Liver (tissue), 9 donors: ENCODE data around the gene ARHGDIA. TPM values are rescaled to one million over a fixed set of nuclear protein-coding genes. Genes with fewer than 3 reads are reported as not detected.
A peak's percentile ranks its signal among the peaks of the same experiment; 100 is the strongest.

Experiments used
- DNase-seq: peaks from one replicate; pipeline ENCODE4 v3.0.0-alpha.2; 2017; ENCODE audit warnings: low spot score
- H3K27ac ChIP-seq, 2 donors: one replicate each; pipeline ENCODE4 v1.7.0; 2013; ENCODE audit warnings: inconsistent platforms in 2 of 2, low read length in 2 of 2, control low read depth in 1 of 2, low read depth in 1 of 2, mild to moderate bottlenecking in 1 of 2
- H3K27me3 ChIP-seq, 4 donors: one replicate each; pipeline versions ENCODE4 v1.6.1 to v1.7.0; 2013; ENCODE audit warnings: low read length in 3 of 4, inconsistent platforms in 1 of 4, mild to moderate bottlenecking in 1 of 4, moderate library complexity in 1 of 4; ENCODE audit not compliant: control insufficient read depth in 4 of 4, insufficient read depth in 4 of 4
- H3K36me3 ChIP-seq, 4 donors: one replicate each; pipeline versions ENCODE4 v1.6.1 to v1.7.0; 2013; ENCODE audit warnings: low read length in 3 of 4, mild to moderate bottlenecking in 3 of 4, low read depth in 1 of 4, moderate library complexity in 1 of 4; ENCODE audit not compliant: control insufficient read depth in 4 of 4, insufficient read depth in 3 of 4
- H3K4me1 ChIP-seq, 4 donors: one replicate each; pipeline versions ENCODE4 v1.6.1 to v1.7.0; 2013; ENCODE audit warnings: low read length in 3 of 4, mild to moderate bottlenecking in 3 of 4, moderate library complexity in 1 of 4; ENCODE audit not compliant: control insufficient read depth in 4 of 4, insufficient read depth in 4 of 4
- H3K4me3 ChIP-seq, 3 donors: one replicate each; pipeline versions ENCODE4 v1.6.1 to v1.7.0; 2013; ENCODE audit warnings: low read length in 3 of 3, control low read depth in 1 of 3, low read depth in 1 of 3, mild to moderate bottlenecking in 1 of 3
- H3K9ac ChIP-seq, 2 donors: one replicate each; pipeline ENCODE4 v1.7.0; 2013; ENCODE audit warnings: low read length in 2 of 2, mild to moderate bottlenecking in 2 of 2, moderate library complexity in 2 of 2, control low read depth in 1 of 2, low read depth in 1 of 2
- H3K9me3 ChIP-seq, 4 donors: one replicate each; pipeline versions ENCODE4 v1.6.1 to v1.7.0; 2013; ENCODE audit warnings: low read length in 3 of 4; ENCODE audit not compliant: control insufficient read depth in 4 of 4
- ATF3 ChIP-seq: IDR thresholded peaks from 2 replicates; pipeline ENCODE4 v1.6.1; 2016; ENCODE audit warnings: antibody characterized with exemption
- CTCF ChIP-seq: fragments of 150-350 bp; IDR thresholded peaks from 2 replicates; pipeline ENCODE4 v1.5.1; 2017; ENCODE audit warnings: improper control_type of control experiment, low read depth, low read length; ENCODE audit not compliant: missing input control
- EGR1 ChIP-seq, 2 donors: IDR thresholded peaks; 2 replicates each; pipeline ENCODE4 v1.6.1; 2016 to 2018; ENCODE audit warnings: antibody characterized with exemption in 2 of 2, low read depth in 2 of 2
- FOXA1 ChIP-seq: IDR thresholded peaks from 2 replicates; pipeline ENCODE4 v1.6.1; 2016; ENCODE audit warnings: antibody characterized with exemption
- GABPA ChIP-seq, 2 donors: IDR thresholded peaks in 1 of 2; conservative IDR thresholded peaks in 1 of 2; 2 replicates each; pipeline ENCODE4 v1.6.1; 2016; ENCODE audit warnings: antibody characterized with exemption in 2 of 2, mild to moderate bottlenecking in 1 of 2, moderate library complexity in 1 of 2
- HNF4A ChIP-seq, 2 donors: conservative IDR thresholded peaks; 2 replicates each; pipeline ENCODE4 v1.6.1; 2016; ENCODE audit warnings: antibody characterized with exemption in 2 of 2, mild to moderate bottlenecking in 2 of 2
- HNF4G ChIP-seq: IDR thresholded peaks from 2 replicates; pipeline ENCODE4 v1.6.1; 2016; ENCODE audit warnings: antibody characterized with exemption
- JUND ChIP-seq, 2 donors: IDR thresholded peaks; 2 replicates each; pipeline ENCODE4 v1.6.1; 2016; ENCODE audit warnings: antibody characterized with exemption in 2 of 2
- MAX ChIP-seq: IDR thresholded peaks from 2 replicates; pipeline ENCODE4 v1.6.1; 2016; ENCODE audit warnings: antibody characterized with exemption
- NR2F2 ChIP-seq: IDR thresholded peaks from 2 replicates; pipeline ENCODE4 v1.6.1; 2016; ENCODE audit warnings: antibody characterized with exemption
- RAD21 ChIP-seq, 2 donors: IDR thresholded peaks; 2 replicates each; pipeline ENCODE4 v1.6.1; 2016; ENCODE audit warnings: antibody characterized with exemption in 2 of 2, mild to moderate bottlenecking in 2 of 2
- RXRA ChIP-seq, 2 donors: IDR thresholded peaks; 2 replicates each; pipeline ENCODE4 v1.6.1; 2017 to 2018; ENCODE audit warnings: antibody characterized with exemption in 2 of 2, mild to moderate bottlenecking in 1 of 2
- SP1 ChIP-seq: IDR thresholded peaks from 2 replicates; pipeline ENCODE4 v1.6.1; 2018; ENCODE audit warnings: antibody characterized with exemption, mild to moderate bottlenecking
- TAF1 ChIP-seq: conservative IDR thresholded peaks from 2 replicates; pipeline ENCODE4 v1.6.1; 2016; ENCODE audit warnings: antibody characterized with exemption, mild to moderate bottlenecking
- YY1 ChIP-seq: IDR thresholded peaks from 2 replicates; pipeline ENCODE4 v1.6.1; 2016; ENCODE audit warnings: antibody characterized with exemption, mild to moderate bottlenecking
- ZBTB33 ChIP-seq: IDR thresholded peaks from 2 replicates; pipeline ENCODE4 v1.6.1; 2016; ENCODE audit warnings: antibody characterized with exemption
- WGBS: extraction: QIAGEN DNeasy Blood & Tissue Kit; methylation state at CpG from one replicate; pipeline ENCODE4 v1.1.7; 2013; 5-methylcytosine and 5-hydroxymethylcytosine counted together
- polyA plus RNA-seq, 2 donors: library from polyadenylated mRNA; stranded (reverse) in 1 of 2; unstranded in 1 of 2; fragments of 200-250 nt in 1 of 2; fragments of >200 nt in 1 of 2; fragmentation: Nextera tagmentation in 1 of 2; extraction: Ambion mirVana in 1 of 2; gene quantifications; one replicate each; pipeline versions ENCODE4 v1.2.1 to v1.2.3, GENCODE V29; 2013 to 2015
- total RNA-seq, 2 donors: library from RNA; depleted of rRNA; stranded (reverse); fragments of >200 nt; gene quantifications; one replicate each; pipeline ENCODE4 v1.2.3, GENCODE V29; 2014
- TF ChIP-seq, protein P1 (sequence below): IDR thresholded peaks from 2 replicates; pipeline ENCODE4 v1.6.1; 2016; ENCODE audit warnings: antibody characterized with exemption, mild to moderate bottlenecking
- donor health status: healthy.
- donor health status: healthy.
- donor health status: healthy.
- donor health status: healthy.
- donor health status: healthy.

ARHGDIA gene
- total and polyA plus RNA-seq, 4 donors = 35.5 to 142 (median 75.3) TPM

DNA sequence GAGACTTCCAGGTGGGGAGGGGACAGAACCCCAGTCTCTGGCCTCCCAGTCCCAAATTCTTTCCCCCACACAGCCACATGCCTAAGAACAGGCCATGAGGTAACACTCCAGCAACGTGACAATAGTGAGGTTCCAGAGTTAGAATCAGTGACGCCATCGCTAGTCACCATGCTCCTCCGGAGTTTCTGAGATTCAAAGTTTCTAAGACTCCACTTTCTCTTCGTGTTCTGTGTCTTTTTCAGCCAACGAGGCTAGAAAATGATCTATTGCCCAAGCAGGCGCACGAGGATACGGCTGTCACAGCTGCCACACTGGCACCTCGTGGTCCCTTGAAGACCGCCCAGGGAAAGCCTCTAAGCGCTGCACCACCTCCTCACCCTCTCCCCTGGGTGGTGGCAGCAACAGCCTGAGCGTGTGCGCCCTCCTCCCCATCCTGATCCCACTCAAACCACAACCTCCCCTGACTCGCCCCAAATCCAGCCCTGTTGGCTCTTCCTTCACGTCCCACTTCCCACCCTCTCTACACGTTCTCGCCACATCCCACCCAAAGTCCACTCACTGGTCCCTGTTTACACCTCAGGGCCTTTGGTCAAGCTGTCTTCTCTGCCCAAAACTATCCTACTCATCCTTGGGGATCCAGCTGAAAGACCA is 39.1 kb downstream of the ARHGDIA start:
- H3K9me3 ChIP-seq = no peaks in the 10 kb centered on the region
- peaks cover 9 to 33% (median 21%) of the 10 kb centered on the region in 4 donors for H3K4me1 ChIP-seq
- H3K9ac ChIP-seq = peak overlapping the region; percentile 38 to 80
- H3K4me3 ChIP-seq = peak overlapping the region; percentile 40 to 80 (median 59)
- H3K27me3 ChIP-seq = no peaks in the 10 kb centered on the region
- TF ChIP-seq RAD21 (IDR thresholded peaks at IDR 0.05) = no peak
- TF ChIP-seq TAF1 = no peak
- no peak for TF ChIP-seq CTCF
- no peak for TF ChIP-seq HNF4A (conservative IDR thresholded peaks at IDR 0.05)
- no peak for TF ChIP-seq YY1
- no peak for TF ChIP-seq GABPA (IDR thresholded peaks at IDR 0.05 in 1 of 2, conservative IDR thresholded peaks at IDR 0.05 in 1 of 2)
- TF ChIP-seq, protein P1, sequence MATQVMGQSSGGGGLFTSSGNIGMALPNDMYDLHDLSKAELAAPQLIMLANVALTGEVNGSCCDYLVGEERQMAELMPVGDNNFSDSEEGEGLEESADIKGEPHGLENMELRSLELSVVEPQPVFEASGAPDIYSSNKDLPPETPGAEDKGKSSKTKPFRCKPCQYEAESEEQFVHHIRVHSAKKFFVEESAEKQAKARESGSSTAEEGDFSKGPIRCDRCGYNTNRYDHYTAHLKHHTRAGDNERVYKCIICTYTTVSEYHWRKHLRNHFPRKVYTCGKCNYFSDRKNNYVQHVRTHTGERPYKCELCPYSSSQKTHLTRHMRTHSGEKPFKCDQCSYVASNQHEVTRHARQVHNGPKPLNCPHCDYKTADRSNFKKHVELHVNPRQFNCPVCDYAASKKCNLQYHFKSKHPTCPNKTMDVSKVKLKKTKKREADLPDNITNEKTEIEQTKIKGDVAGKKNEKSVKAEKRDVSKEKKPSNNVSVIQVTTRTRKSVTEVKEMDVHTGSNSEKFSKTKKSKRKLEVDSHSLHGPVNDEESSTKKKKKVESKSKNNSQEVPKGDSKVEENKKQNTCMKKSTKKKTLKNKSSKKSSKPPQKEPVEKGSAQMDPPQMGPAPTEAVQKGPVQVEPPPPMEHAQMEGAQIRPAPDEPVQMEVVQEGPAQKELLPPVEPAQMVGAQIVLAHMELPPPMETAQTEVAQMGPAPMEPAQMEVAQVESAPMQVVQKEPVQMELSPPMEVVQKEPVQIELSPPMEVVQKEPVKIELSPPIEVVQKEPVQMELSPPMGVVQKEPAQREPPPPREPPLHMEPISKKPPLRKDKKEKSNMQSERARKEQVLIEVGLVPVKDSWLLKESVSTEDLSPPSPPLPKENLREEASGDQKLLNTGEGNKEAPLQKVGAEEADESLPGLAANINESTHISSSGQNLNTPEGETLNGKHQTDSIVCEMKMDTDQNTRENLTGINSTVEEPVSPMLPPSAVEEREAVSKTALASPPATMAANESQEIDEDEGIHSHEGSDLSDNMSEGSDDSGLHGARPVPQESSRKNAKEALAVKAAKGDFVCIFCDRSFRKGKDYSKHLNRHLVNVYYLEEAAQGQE = no peak
- no peak for TF ChIP-seq EGR1 (IDR thresholded peaks at IDR 0.05; ENCODE audit: low read depth in 2 of 2)
- TF ChIP-seq JUND (IDR thresholded peaks at IDR 0.05) = no peak
- peak overlapping the region; percentile 41 to 62 for H3K27ac ChIP-seq
- no peaks in the 10 kb centered on the region for H3K36me3 ChIP-seq
- DNase-seq = no peak
- WGBS = 65% methylated on average over 18 of the region's 18 CpGs

GRCh38 chr17:81831563-81831956 is 39.6 kb downstream of the ARHGDIA start:
- H3K4me3 ChIP-seq = no peak overlapping the region
- DNase-seq = no peak
- H3K9ac ChIP-seq = no peak overlapping the region
- no peaks in the 10 kb centered on the region for H3K36me3 ChIP-seq
- no peaks in the 10 kb centered on the region for H3K27me3 ChIP-seq
- H3K9me3 ChIP-seq = no peaks in the 10 kb centered on the region
- peak overlapping the region in 1 of 2 donors; percentile 41 for H3K27ac ChIP-seq
- 88% methylated on average over 7 of the region's 7 CpGs for WGBS
- H3K4me1 ChIP-seq = peaks cover 9 to 33% (median 21%) of the 10 kb centered on the region in 4 donors
- TF ChIP-seq RXRA (IDR thresholded peaks at IDR 0.05) (no peak), RAD21 (IDR thresholded peaks at IDR 0.05) (no peak), FOXA1 (no peak), HNF4G (no peak), NR2F2 (no peak), SP1 (no peak), HNF4A (conservative IDR thresholded peaks at IDR 0.05) (no peak), ATF3 (no peak), ZBTB33 (no peak), MAX (no peak), YY1 (no peak), TAF1 (no peak), CTCF (no peak), EGR1 (IDR thresholded peaks at IDR 0.05; ENCODE audit: low read depth in 2 of 2) (no peak), JUND (IDR thresholded peaks at IDR 0.05) (no peak)
- TF ChIP-seq, protein P1 = no peak
